Stimulated activated CD8-positive, alpha-beta memory T cell treated with anti-CD3 and anti-CD28 coated beads, Interleukin-2, amount 100 ng/mL, for 48 hours (primary cell): Measurements from ENCODE around the gene CYP19A1.

ENCODE experiments used
- DNase-seq, 2 donors: peaks; one replicate each; pipeline ENCODE4 v3.0.0-alpha.2; 2020; ENCODE audit warnings: low read depth in 2 of 2

The CYP19A1 gene

DNA sequence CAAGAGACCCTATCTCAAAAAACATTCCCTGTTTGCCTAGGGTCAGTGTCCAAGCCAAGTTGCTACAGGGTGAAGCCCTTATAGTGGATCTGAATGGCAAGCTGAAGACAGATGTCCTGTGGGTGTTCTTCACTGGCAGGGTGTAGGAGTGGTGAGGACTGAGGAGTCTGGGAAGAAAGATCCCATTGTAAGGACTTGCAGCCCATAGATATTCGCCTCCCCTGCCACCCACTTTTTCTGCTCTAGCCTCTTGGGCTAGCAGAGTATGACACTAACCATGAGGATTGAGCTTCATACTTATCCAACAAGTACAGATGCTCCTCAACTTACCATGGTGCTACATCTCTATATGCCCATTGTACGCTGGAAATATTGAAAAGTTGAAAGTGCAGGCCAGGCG is 13.2 kb downstream of the CYP19A1 start:
- no peak for DNase-seq

DNA sequence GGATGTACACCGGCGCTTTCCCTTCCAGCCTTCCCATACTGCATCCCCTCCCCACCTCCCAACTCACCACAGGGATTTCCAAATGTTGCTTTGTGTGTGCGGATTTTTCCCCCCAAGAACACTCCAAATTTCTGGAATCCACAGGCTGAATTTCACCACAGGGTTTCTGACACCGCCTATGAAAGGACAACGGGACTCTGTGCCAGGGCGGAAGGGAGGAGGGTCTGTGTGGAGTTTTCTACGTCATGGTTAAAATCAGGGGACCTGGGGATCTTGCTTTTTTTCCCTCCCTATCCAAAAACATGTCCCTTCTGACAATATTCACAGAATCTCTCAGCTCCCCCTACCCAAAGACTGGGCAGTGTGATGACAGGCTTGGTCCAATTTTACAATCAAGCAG is 14.6 kb downstream of the CYP19A1 start:
- DNase-seq, result no peak

DNA sequence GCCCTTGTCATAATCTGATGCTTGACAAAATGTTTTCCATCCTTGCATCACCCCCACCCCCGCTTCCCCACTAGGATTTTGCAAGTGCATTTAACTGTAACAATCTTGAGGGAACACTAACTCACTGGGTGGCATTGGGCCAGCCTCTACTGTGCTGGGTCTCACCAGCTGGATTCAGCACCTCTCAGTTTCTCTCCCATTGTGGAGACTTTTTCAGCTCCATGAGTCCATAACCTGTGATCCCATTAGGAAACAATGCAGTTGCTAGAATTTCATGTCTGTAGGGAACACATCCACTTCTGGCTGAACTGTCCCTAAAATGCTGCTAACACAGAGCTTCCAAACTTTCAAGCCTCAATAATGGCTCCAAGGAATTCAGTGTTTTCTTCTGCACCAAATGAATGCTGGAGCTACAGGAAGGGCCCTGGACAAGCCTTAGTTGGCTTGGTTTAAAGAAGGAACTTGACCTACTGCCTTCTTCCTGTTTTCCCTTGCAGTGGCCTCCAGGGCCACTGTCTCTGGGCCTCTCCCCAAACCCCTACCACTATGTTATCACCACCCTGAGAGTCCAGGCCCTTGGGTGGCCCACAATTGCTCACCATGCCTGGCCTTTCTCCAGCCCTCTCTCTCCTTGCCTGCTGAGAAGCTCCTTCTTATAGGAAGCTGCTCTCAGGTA is 15.6 kb downstream of the CYP19A1 start:
- DNase-seq, result no peak

DNA sequence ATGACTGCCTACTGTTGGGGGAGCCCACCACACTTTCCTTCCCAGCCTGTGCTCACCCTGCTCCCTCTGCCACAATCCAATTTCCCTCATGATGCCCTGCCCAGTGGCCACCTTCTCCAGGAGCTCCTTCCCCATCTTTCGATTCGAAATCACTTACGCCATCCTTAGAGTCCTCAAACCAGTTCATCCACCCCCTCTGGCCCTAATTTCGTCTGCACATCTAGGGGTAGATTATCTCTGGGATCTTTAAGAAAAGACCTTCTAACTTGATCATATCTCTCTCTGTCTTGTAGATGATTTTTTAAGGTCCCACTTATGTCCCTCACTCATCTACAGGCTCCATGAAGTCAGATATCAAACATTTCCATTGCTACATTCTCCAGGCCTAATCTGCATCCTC is 17.1 kb downstream of the CYP19A1 start:
- DNase-seq, result no peak

DNA sequence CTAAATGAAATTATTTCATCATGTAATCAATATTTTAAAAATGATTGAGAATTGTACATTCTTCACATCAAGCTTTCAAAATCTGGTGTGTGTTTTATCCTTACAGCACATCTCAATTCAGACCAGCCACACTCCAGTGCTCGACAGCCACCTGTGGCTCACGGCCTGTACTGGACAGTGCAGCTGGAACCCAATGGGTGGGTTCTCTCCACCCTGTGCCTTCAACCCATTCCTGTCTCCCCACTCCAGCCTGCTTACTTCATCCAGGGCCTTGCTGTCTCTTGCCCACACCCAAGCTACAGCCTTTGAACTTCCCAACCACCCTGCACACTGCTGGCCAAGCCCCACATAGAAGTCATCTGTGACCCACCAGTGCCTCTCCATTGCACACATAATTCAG is 17.6 kb downstream of the CYP19A1 start:
- no peak for DNase-seq

DNA sequence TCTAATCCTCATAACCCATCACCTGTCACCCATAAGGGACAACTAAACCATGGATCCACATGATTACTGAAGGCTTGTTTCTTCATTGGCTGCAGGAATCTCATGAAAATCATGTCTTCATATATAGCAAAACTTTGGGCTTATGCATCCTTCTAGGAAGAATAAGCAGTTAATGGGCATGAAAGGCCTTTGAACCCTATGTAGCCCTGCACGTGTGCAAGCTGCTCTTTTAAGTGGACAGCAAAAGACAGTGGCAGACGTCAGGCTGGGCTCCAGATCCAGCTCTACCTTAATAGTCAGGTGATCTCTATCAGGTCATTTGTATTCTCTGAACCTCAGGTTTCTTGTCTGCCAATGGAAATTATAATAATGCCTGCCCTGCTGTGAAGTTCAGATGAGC is 18.9 kb downstream of the CYP19A1 start:
- no peak for DNase-seq

DNA sequence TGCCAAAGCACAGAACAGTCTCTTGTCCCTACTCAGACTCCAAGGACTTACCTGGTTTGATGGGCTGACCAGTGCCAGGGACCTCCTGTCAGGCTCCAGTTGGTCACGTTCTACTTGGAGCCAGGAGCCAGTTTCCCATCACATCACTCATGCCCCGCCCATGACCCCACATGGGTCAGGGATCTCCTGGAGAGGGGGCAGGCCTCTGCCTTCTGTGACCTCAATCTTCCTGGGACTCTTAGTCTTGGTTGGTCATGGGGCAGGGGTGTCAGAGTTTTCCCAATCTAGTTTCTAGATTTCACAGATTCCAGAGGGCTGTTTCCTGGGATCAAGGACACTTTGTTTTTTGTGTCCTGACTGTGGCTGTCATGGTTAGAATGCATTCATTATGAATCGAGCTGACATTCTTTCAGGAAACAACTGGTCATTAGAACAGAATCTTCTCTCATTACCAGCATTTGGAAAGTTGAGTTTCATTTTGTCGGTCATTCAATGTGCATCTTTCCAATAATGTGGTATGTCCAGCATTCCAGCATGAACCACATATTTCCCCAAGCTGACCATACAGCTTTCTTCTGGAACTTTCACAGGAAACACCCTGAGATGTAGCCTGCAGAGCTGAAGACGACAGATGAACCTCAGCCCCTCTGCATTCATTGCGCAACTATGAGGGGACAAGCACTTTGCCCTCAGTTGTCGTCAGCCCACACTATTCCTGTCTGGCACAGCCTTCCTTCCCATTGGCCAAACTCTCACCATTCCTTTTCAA is 19.8 kb downstream of the CYP19A1 start:
- DNase-seq, result no peak

DNA sequence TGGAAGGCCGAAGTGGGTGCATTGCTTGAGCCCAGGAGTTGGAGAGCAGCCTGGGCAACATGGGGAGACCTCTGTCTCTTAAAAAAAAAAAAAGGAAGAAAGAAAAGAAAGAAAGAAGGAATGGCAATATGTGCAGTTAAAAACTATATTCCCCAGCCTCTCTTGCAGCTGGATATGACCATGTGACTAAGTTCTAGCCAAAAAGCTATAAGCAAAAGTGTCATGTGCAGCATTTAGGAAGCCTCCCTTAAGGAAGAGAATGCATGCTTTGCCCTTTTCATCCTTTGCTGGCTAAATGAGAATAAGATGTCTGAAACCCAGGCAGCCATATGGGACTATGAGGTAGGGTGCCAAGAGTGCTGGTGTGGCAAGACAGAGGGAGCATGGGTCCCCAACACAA is 21.8 kb downstream of the CYP19A1 start:
- DNase-seq, result no peak

DNA sequence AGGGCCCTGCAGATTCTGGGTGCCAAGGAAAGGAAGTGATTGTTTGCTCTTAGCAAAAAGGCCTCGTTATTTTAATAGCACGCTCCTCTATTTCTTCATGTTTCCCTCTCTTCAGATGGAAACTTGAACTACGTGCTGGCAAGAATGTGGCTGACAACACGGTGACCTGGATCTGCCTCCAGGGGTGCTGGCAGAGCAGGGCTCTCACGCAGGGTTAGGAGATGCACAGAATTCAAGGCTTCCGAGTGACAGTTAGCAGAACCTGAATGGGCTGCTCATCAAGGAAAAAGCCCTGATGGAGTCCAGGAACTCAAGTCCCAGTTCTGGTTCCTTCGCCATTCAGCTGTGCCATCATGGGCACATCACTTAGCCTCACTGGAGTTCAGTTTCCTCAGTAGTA is 22.7 kb downstream of the CYP19A1 start:
- DNase-seq, result no peak

DNA sequence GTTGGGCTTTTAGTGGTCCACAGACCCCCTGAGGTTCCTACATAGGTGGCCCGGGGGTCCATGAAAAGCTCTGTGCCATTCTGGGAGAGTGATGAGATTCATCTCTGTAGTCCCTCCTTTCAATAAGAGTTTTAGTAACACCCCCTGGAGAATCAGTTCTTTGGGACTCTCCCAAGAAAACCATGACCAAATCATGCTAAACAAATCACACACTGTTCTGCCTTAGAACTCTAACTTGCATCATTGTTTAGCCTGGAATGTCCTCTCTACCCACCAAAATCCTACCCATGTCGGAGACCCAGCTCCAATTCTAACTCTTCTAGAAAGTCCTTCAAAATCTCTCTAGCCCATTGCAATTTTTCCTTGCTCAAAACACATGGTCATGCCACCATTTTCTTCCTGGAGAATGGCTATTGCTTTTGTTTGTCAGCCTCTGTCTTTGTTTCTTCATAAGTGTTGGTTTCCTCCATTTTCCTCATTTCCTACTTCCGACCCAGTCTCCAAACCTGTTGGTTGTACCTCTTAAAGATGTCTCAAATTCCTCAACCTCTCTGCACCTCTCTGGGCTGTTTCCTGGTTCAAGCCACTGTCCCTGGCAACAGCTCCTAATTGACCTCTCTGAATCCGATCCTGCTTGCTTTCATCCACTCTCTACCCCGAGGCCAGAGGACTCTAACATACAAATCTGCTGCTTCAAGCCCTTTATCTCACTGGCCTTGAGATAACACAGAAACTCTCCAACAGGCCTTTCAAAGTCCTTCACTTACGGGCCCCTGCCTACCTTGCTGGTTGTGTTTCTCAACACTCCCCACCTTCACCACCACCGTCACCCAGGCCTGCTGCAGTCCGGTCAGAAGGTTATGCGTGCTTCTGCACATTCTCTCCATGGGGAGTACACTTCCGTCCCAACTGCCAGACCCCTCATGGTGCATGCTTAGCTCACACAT is 23.7 kb downstream of the CYP19A1 start:
- no peak for DNase-seq

DNA sequence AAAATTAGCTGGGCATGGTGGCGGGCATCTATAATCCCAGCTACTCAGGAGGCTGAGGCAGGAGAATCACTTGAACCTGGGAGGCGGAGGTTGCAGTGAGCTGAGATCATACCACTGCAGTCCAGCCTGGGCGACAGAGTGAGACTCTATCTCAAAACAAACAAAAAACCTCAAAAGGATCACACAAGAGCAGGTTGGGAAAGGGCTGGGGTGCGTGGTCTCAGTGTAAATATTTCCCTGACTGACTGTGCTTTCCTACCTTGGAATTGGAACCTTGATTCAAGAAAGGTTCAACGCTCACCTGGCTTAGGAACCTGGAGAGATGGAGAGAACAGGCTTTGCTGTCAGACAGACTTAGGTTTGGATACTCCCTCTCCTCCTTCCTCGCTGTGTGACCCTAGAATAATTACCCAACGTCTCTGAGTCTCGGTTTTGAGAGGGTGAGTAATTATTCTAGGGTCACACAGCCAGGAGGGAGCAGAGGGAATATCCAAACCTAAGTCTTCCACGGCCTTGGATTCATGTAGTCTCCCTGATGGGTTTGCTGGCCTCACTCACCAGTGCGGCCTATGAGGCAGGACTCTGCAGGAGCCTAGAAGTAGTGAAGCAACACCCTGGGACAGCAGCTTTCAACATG is 24.6 kb downstream of the CYP19A1 start:
- DNase-seq, result no peak

DNA sequence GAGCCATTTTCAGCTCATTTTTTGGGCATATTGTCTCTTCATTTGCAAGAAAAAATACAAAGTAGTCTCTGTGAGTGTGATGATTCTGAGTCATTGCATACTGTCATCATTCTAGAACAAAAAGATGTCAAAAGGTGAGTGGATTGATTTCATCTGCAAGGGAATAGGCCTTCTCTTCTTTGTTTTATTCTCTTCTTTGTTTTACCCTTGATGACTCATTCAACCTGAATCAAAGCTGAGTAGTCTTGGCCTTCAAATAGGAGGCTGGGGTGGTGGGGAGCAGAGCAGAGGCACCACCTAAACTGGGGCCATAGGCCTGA is 25.4 kb downstream of the CYP19A1 start:
- DNase-seq, result no peak

DNA sequence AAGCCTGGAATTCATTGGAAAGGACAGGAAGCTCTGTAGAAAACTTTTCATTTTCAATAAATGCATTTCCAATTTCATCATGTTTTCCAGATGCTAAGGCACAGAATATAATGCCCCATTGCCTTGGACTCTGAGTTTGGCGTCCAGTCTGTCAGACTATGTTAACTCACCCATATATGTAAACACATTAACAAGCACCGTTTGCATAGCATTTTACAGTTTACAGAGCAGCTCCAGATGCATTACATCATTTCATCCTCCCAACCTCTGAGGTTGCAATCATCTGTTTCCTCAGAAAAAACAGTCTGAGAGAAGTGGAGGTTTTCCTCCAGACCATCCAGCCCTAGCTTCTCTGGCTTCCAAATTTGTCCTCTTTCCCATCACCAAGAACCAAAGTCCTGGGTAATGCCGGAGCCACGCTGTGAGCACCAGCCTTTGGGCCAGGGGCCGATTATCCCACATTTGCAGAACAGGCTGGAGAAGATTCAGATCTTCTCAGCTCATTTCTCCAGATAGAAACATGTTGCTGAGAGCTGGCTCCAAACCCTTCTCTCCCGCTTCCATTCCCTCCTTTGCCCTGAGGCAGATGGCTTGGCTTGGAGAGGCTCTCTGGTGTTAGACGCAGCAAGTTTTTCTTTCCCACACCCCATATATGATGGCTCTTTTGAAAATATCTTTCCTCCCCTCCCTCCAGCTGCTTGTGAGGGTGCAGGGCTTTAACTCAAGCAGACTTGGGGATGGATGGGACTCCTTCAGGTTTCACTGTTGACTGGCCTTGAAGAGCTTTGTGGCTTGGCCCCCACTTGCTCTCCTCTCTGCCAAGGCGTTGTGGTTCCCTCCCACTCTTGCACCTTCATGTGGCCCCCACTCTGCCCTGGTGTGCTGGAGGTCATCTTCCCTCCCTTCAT is 26.0 kb downstream of the CYP19A1 start:
- no peak for DNase-seq

DNA sequence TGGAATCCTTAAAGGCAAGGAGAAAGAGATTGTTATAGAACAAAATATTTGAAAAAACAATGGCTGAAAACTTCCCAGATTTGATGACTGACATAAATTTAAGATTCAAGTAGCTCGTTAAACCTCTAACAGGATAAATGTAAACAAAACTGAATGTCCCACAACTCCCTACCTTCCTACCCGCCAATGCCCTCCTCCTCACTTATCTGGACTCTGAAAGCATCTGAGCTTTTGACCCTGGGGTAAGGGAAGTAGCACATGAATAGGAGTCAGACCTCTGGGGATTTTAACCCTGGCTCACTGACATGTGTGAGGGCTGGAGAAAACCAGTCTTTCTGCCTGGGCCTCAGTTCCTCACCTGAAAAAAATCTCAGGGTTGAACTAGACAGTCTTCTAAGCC is 26.9 kb downstream of the CYP19A1 start:
- no peak for DNase-seq

DNA sequence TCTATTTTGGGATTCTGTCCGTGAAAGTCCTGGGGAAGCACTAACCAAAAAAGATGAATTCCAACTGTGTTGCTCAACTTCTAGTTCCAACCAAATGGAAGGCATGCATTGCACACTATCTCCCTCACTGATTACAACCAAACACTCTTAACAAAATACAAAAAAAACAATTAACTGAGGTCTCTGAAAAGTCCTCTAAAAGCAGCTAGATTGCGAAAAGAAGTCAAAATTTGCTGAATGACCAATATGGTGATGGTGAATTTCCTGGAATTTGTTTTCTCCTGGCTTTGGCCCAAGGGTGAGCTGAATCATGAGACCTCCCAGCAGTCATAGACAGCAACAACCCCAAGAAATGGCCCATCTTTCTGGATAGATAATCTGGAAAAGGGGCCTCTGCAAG is 28.3 kb downstream of the CYP19A1 start:
- DNase-seq, result no peak

DNA sequence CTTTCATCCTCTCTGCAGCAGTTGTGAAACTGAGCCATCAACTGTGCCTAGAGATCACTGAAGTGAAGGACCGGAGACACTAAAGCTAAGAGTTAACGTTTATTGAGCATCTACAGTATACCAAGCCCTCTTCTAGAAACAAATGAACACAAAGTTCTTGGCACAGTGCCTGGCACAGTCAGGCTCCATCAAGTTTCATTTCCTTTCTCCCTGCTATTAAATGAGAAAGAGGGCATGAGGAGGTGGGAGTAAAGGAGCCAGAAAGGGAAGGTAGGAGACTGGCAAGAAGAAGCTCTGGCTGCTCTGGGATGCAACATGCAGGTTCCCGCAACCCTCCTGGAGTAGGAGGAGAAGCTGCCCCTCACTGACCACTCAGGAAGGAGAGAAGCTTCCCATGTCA is 30.6 kb downstream of the CYP19A1 start:
- DNase-seq, result no peak

DNA sequence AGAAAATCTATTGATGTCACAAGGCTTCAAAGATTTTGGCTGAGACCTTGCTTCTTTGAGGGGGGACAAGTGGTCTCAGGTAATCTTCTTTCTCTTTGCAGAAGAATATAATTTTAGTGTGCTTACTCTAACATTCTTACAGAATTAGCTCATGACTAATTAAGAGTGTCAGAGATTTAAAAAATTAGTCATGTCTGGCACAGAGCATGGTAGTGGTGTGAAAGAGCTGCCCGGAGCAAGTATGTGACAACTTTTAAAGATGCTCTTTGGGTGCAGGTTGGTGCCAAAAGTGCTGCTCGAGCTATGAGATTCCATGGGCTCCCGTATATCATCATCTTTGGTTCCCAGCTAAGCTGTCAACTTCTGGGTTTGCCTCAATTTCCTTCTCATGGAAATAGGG is 31.1 kb downstream of the CYP19A1 start:
- no peak for DNase-seq

DNA sequence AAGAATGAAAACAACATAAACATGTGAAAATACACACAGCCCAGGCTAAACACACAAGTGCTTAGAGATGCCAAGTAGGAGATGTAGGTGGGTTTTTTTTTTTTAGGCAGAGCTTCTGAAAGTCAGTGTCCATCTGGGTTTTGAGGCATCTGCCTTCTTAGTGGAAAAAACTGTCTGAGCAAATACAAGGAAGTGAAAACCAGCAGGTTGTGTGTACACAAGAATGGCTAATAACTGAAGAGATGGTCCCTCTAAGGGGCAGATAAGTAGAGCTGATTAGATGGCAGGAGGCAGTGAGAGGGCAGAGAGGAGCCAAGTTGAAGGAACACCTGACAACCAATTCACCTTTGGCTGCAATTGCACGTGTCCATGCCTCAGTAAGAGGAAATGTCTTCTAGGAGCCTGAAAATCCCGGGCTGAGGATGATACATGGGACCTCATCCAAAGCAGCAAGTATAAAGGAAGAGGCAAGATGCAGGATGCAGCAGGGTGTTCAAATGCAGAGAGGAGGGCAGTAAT is 34.9 kb downstream of the CYP19A1 start:
- no peak for DNase-seq

DNA sequence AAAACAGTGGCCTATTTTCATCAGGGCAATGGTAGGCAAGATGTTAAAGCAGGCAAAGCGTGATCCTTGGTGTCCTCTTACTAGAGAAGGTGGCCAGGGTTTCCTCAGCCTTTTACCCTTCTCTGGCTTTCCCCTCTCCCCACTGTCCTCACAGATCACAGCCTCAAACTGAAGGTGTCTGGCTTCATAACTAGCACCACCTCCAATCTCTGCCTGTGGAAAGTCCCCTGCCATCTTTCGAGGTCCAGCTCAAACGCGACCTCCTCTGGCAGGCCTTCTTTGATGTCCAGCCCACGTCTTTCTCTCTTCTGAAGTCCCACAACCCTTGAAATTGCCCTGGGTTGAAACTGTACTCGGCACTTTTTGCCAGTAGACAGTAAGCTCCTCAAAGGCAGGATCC is 35.9 kb downstream of the CYP19A1 start:
- DNase-seq, result no peak

DNA sequence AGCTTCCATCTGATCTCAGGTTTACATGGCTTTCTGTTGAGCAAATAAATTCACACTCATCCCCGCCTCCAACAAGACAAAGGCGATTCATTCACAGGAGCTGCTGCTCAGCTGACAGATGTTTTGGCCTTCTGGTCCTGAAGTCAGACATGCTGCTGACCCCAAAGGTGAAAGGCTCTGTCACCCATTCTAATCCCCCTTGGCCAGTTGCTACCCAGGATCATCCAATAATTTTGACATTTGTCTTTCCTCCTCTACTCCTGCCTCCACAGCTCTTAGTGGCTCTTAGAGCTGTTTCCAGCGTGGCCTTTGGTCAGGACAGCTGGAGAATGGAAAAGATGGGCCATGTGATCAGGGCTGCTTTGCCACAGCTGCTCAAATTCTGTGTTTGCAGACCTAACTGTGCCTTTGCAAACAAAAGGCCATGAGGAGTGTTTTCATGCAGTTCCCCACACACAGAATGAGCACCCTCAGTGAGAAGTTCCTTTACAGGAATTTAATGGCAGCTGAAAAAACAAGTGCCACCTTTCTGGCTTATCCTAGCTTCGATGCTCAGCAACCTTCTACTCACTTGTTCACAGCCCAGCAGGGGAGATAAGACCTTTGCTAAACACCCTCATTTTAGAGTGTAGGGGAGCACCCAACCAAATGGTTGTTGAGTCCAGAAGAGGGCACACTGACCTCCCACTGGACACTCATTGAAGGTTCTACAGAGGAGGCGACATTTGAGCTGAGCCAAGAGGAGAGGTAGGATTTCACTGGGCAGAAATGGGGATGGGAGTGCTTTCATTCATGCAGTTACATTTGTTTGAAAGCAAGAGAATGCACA is 39.0 kb downstream of the CYP19A1 start:
- DNase-seq, result no peak
